HCT116 (cell line): ENCODE data around the gene CAND2. TPM values are rescaled to one million over a fixed set of nuclear protein-coding genes. Genes with fewer than 3 reads are reported as not detected.

Source experiments
- ATAC-seq: fragments of 200-7000 bp; cut with Tn5 transposase; 2 replicates; pipeline ENCODE4 v1.9.1; 2020; ENCODE audit warnings: mild to moderate bottlenecking, moderate library complexity
- BruUV-seq: library from RNA; stranded (reverse); fragments of 400-500 nt; replicated peaks from 2 replicates; lab custom pipeline; 2021; lab: Mats Ljungman, UMichigan
- CTCF ChIA-PET: fragments of 300-600 bp; sonication (Branson Sonifier 250); formaldehyde crosslinking; loops from one replicate; lab custom pipeline; 2021; ENCODE audit warnings: antibody characterized with exemption; lab: Charles Lee
- POLR2A ChIA-PET: fragments of 300-600, 350-600 bp; sonication (Branson Sonifier 250); formaldehyde crosslinking; loops from one replicate; lab custom pipeline; 2021; ENCODE audit warnings: antibody characterized with exemption; lab: Charles Lee
- RAD21 ChIA-PET, 2 experiments: fragments of 300-600 bp; sonication (Branson Sonifier 250); formaldehyde crosslinking; loops; one replicate each; lab custom pipeline; 2023; ENCODE audit warnings: low total read pairs in 2 of 2; ENCODE audit not compliant: uncharacterized antibody in 2 of 2, unreplicated experiment in 2 of 2, low non-redundant PET in 1 of 2; lab: Charles Lee
- DNase-seq: peaks from one replicate; pipeline ENCODE4 v3.0.0-alpha.2; 2010; ENCODE audit warnings: low read depth, low spot score
- H2AFZ ChIP-seq: fragments of 200-600 bp; shearing (Covaris generic), sonication (generic); 2 replicates; pipeline ENCODE4 v1.6.1; 2017; ENCODE audit warnings: low read depth, mixed run types, mixed read lengths, antibody characterized with exemption, low read length; ENCODE audit not compliant: poor library complexity, severe bottlenecking
- H3K27ac ChIP-seq: 2 replicates; pipeline ENCODE4 v1.5.1; 2012; ENCODE audit warnings: low read depth, low read length
- H3K27me3 ChIP-seq: fragments of 200-600 bp; sonication (generic); 2 replicates; pipeline ENCODE4 v1.6.1; 2016; ENCODE audit warnings: mixed run types, low read length, mixed read lengths; ENCODE audit not compliant: insufficient read depth
- H3K36me3 ChIP-seq, 2 experiments: fragments of 200-500 bp in 1 of 2; fragments of 200-600 bp in 1 of 2; sonication (Bioruptor generic) in 1 of 2; sonication (generic) in 1 of 2; 2 replicates each; pipeline versions ENCODE4 v1.5.1 to v1.6.1; 2014 to 2016; ENCODE audit warnings: low read length in 2 of 2, inconsistent platforms in 1 of 2, mixed read lengths in 1 of 2, mixed run types in 1 of 2; ENCODE audit not compliant: insufficient read depth in 2 of 2, control insufficient read depth in 1 of 2
- H3K4me1 ChIP-seq, 2 experiments: fragments of 200-600 bp in 1 of 2; sonication (generic) in 1 of 2; 2 replicates each; pipeline versions ENCODE4 v1.5.1 to v1.6.1; 2012 to 2017; ENCODE audit warnings: low read length in 2 of 2, inconsistent platforms in 1 of 2, mild to moderate bottlenecking in 1 of 2, mixed read lengths in 1 of 2, mixed run types in 1 of 2, moderate library complexity in 1 of 2; ENCODE audit not compliant: insufficient read depth in 2 of 2, control insufficient read depth in 1 of 2
- H3K4me2 ChIP-seq: fragments of 200-600 bp; sonication (generic); 2 replicates; pipeline ENCODE4 v1.6.1; 2017; ENCODE audit warnings: mixed run types, low read length, mixed read lengths
- H3K4me3 ChIP-seq, 2 experiments: fragments of 200-600 bp in 1 of 2; sonication (generic) in 1 of 2; replicated peaks in 1 of 2; 2 replicates each; pipeline ENCODE4 v1.5.1; 2011 to 2016; ENCODE audit warnings: low read length in 2 of 2, control low read depth in 1 of 2, low read depth in 1 of 2, mild to moderate bottlenecking in 1 of 2, mixed read lengths in 1 of 2, mixed run types in 1 of 2
- H3K79me2 ChIP-seq: fragments of 200-600 bp; sonication (generic); 2 replicates; pipeline ENCODE4 v1.6.1; 2017; ENCODE audit warnings: mild to moderate bottlenecking, mixed run types, low read length, moderate library complexity, mixed read lengths; ENCODE audit not compliant: insufficient read depth
- H3K9ac ChIP-seq: fragments of 200-600 bp; sonication (generic); 2 replicates; pipeline ENCODE4 v1.6.1; 2016; ENCODE audit warnings: low read length, mixed read lengths
- H3K9me2 ChIP-seq: fragments of 200-600 bp; sonication (generic), shearing (Covaris generic); 2 replicates; pipeline ENCODE4 v1.6.1; 2017; ENCODE audit warnings: mixed run types, mild to moderate bottlenecking, moderate library complexity; ENCODE audit not compliant: insufficient read depth
- H3K9me3 ChIP-seq, 2 experiments: fragments of 200-500 bp in 1 of 2; fragments of 200-600 bp in 1 of 2; sonication (Bioruptor generic) in 1 of 2; sonication (generic) in 1 of 2; 2 replicates each; pipeline ENCODE4 v1.6.1; 2014 to 2017; ENCODE audit warnings: low read length in 2 of 2, mixed read lengths in 2 of 2, inconsistent platforms in 1 of 2, low read depth in 1 of 2, mild to moderate bottlenecking in 1 of 2, mixed run types in 1 of 2, moderate library complexity in 1 of 2; ENCODE audit not compliant: control insufficient read depth in 1 of 2, insufficient read depth in 1 of 2
- H4K20me1 ChIP-seq: fragments of 200-600 bp; sonication (generic), shearing (Covaris generic); 2 replicates; pipeline ENCODE4 v1.6.1; 2017; ENCODE audit warnings: mixed run types, mild to moderate bottlenecking, moderate library complexity; ENCODE audit not compliant: insufficient read depth
- CBX3 ChIP-seq: IDR thresholded peaks from 2 replicates; pipeline ENCODE4 v1.6.1; 2012; ENCODE audit warnings: low read depth
- CEBPB ChIP-seq: IDR thresholded peaks from 2 replicates; pipeline ENCODE4 v1.6.1; 2012; ENCODE audit warnings: low read depth
- EGR1 ChIP-seq: IDR thresholded peaks from 2 replicates; pipeline ENCODE4 v1.6.1; 2012; ENCODE audit warnings: low read depth
- ELF1 ChIP-seq: IDR thresholded peaks from 2 replicates; pipeline ENCODE4 v1.6.1; 2012; ENCODE audit warnings: low read depth, borderline replicate concordance
- EZH2 ChIP-seq: fragments of 200-600 bp; sonication (generic); IDR thresholded peaks from 2 replicates; pipeline ENCODE4 v1.6.1; 2017; ENCODE audit warnings: antibody characterized with exemption, mixed run types
- EZH2phosphoT487 ChIP-seq: fragments of 200-600 bp; IDR thresholded peaks from 2 replicates; pipeline ENCODE4 v1.6.1; 2018; ENCODE audit warnings: antibody characterized with exemption, borderline replicate concordance
- FOSL1 ChIP-seq: IDR thresholded peaks from 2 replicates; pipeline ENCODE4 v1.6.1; 2012; ENCODE audit warnings: low read depth
- JUND ChIP-seq: IDR thresholded peaks from 2 replicates; pipeline ENCODE4 v1.6.1; 2012
- POLR2AphosphoS5 ChIP-seq: IDR thresholded peaks from 2 replicates; pipeline ENCODE4 v1.6.1; 2011; ENCODE audit warnings: mild to moderate bottlenecking, low read depth, low read length, moderate library complexity
- REST ChIP-seq: IDR thresholded peaks from 2 replicates; pipeline ENCODE4 v1.6.1; 2012; ENCODE audit warnings: low read depth
- SIN3A ChIP-seq: IDR thresholded peaks from 2 replicates; pipeline ENCODE4 v1.6.1; 2012; ENCODE audit warnings: low read depth
- TCF7L2 ChIP-seq: IDR thresholded peaks from 2 replicates; pipeline ENCODE4 v1.7.0; 2011; ENCODE audit warnings: borderline replicate concordance, inconsistent platforms; ENCODE audit not compliant: insufficient read depth, insufficient read length; ENCODE audit errors: extremely low read depth
- ZBTB33 ChIP-seq: IDR thresholded peaks from 2 replicates; pipeline ENCODE4 v1.6.1; 2011; ENCODE audit warnings: mild to moderate bottlenecking, low read length, moderate library complexity; ENCODE audit not compliant: insufficient replicate concordance; ENCODE audit errors: extremely low read depth
- intact Hi-C: fragments of 100-400 bp; cut with micrococcal nuclease; formaldehyde crosslinking; loops from 2 replicates; pipeline ENCODE4 v1.10.0; 2022
- total RNA-seq: library from RNA; stranded (reverse); gene quantifications from one replicate; pipeline ENCODE4 v1.2.1, GENCODE V29; 2021; ENCODE audit not compliant: unreplicated experiment
- TF ChIP-seq, protein P1 (sequence below): IDR thresholded peaks from 2 replicates; pipeline ENCODE4 v1.6.1; 2012
- TF ChIP-seq, protein P2 (sequence below): IDR thresholded peaks from 2 replicates; pipeline ENCODE4 v1.6.1; 2012

Gene CAND2
- total RNA-seq, 1 experiment from 2014 or later = not detected

- intact Hi-C loops = no loop called here
Observed at GRCh38 chr3:12791430-12791829, 5.0 kb upstream of the CAND2 start.

More at GRCh38 chr3:12791430-12791829, 5.0 kb upstream of the CAND2 start:
- no peaks in the 10 kb centered on the region for H3K79me2 ChIP-seq
- no peak overlapping the region for H3K27ac ChIP-seq
- ChIA-PET POLR2A (no interaction called here), RAD21 (no interaction called here), CTCF (interaction anchor here (0.8 kb wide), 1 partner anchor 16 kb away, joined by 3 read pairs; no protein-coding TSS in a partner anchor)
- no peak overlapping the region for H3K4me3 ChIP-seq
- TF ChIP-seq JUND (no peak), ELF1 (no peak), ZBTB33 (no peak), CBX3 (no peak), SIN3A (no peak), FOSL1 (no peak), REST (no peak), POLR2AphosphoS5 (no peak), EZH2 (no peak), CEBPB (no peak), EZH2phosphoT487 (no peak), EGR1 (no peak), TCF7L2 (no peak)
- TF ChIP-seq, protein P1, sequence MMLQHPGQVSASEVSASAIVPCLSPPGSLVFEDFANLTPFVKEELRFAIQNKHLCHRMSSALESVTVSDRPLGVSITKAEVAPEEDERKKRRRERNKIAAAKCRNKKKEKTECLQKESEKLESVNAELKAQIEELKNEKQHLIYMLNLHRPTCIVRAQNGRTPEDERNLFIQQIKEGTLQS = no peak
- TF ChIP-seq, protein P2, sequence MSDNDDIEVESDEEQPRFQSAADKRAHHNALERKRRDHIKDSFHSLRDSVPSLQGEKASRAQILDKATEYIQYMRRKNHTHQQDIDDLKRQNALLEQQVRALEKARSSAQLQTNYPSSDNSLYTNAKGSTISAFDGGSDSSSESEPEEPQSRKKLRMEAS = no peak
- no peak overlapping the region for H2AFZ ChIP-seq
- ATAC-seq (no peak), DNase-seq (no peak)
- H3K9me2 ChIP-seq = no peaks in the 10 kb centered on the region
- H3K9ac ChIP-seq = no peak overlapping the region
- BruUV-seq = no TSS peak
- no peak overlapping the region for H3K4me2 ChIP-seq
- H4K20me1 ChIP-seq = no peaks in the 10 kb centered on the region
- no peaks in the 10 kb centered on the region for H3K9me3 ChIP-seq
- no peaks in the 10 kb centered on the region for H3K27me3 ChIP-seq
- H3K4me1 ChIP-seq = no peaks in the 10 kb centered on the region
- no peaks in the 10 kb centered on the region for H3K36me3 ChIP-seq
